AML-193 (cell line): Measurements from ENCODE around the gene EEIG1.

Experiments
- DNase-seq, 2 experiments: peaks; one replicate each; lab custom pipeline; 2025; lab: John Stamatoyannopoulos, UW

EEIG1 gene

DNA sequence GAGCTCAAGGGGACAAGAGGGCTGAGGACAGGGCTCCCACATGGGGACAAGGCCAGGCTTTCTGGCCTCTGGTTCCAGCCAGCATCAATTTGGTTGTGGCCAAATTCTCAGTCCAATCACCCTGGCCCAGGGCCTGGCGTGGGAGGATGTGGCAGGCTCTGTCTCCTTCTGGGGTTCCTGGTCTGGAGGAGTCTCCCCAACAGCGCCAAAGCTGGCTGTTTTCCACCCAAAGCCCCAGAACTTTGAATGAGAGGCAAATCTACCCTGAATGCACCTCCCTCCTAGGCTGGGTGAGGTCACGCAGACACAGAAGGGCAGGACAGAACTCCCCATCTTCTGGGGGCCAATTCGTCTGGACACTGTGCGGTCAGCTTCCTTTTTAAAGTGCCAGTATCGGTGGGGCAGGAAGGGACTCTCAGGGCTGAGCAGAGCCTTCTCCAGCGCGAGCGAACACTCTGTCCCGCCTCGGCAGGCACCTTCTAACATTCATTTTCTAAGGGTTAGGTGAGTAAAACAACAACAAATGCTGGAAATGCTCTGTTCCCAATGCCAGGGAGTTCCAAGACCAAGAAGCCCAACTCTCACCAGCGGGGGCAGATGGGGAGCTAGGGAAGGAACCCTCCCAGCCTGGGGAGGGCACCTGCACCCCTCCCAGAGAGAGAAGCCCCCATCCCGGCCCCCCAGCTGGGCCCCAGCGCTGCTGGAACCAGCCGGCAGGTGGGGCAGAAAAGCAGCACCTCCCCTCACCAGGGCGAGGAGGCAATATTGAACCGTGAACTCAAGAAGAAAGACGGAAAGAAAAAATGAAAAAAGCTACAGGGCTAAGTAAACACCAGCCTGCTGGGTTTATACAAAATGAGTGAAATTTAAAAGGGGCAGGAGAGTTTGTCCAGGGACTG is 39.5 kb downstream of the EEIG1 start:
- DNase-seq: no peak

DNA sequence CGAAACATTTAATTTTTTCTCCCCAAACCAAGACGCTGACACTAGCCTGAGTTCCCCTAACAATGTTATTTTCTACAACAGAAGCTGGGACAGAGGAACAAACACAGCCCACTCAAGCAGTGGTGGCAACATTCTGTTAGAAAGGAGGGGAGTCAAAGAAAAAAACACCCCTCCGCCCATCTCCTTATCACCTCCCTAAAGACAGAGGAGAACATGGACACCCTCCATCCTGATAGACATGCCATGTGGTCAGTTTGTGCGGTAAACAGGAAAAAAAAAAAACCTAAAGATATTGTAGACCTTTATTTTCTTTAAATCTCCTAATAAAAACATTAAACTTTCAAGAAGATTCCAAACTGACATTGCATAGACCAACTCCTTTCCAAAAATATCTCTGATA is 40.2 kb downstream of the EEIG1 start:
- no peak for DNase-seq

DNA sequence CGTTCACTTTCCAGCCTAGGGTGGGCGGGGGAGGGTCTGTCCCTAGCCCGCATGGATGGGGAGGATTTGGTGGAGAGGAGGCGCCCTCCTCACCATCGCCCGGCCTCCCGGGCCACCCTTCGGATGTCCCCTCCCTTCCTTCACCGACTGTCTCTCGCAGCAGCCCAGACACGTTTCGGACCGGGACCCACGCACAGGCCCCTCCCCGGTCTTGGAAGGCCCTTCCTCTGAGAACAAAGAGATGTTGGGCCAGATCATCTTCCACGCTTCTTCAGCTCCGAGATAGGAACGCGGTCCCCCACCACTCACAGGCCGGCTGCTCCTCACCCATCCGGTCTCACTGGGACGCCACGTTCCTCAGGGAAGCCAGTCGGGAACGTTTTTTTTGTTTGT is 42.5 kb downstream of the EEIG1 start:
- no peak for DNase-seq

DNA sequence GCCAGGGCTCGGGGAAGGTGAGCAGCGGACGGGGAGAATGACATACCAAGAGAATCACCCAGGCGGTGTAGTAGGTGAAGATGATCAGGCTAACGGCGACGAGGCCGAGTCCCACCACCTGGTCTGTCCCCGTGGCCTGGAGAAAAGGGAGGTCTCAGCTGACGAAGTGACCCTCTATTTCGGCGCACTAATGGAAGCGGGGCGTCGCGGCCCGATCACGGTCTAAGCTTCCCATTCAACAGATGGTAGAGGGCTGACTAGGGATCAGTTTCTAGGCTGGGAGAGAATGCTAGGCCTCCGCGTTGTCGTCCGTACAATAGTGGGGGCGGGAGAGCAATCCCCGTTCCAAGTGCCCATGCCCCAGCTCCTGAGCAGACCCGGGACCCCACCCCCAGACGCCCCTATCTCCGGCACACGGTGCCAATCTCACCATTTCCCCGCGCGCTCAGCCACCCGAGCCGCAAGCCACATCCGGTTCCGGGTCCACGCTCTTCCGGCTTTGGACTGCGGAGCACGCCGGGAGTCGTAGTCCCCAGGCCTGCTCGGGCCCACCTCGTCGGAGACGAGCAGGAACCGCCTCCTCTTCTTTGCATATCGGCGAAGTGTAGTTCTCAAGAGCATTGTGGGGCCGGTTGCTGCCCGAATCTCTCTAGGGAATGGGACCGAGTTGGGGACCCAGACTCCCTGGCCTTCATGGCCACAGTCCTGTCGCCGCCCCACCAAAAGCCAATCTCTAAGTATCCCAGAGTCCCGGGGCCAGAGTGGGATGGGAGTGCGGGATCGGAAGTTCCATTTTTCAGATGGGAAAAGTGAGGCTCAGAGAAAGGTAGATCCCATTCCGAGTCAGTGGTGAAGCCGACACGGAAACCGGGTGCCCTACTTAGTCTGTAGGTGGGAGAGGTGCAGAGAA is 43.1 kb downstream of the EEIG1 start, which contains the start of gene DPM2:
TSS of gene DPM2 (minus strand) at position 467 of the 910 bp plus-strand sequence. CDS start at position 433, 34 bp downstream.
- DNase-seq: peak; percentile 64 to 70

DNA sequence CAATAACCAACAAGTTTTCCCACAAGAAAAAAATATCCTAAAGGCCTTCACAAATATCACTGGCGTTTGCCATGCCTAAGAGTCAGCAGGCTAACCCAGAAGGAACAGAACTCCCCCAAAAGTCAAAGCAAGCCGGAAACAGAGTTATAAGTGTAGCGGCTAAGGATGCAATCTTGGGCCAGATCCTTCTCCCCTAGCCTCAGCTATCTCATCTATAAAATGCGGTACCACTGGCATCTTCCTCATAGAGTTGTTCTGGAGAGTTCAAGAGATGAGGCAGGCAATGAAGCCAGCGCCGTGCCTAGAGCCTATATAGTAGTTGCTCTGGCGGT is 43.8 kb downstream of the EEIG1 start:
- DNase-seq: peak in 1 of 2 experiments; percentile 17

DNA sequence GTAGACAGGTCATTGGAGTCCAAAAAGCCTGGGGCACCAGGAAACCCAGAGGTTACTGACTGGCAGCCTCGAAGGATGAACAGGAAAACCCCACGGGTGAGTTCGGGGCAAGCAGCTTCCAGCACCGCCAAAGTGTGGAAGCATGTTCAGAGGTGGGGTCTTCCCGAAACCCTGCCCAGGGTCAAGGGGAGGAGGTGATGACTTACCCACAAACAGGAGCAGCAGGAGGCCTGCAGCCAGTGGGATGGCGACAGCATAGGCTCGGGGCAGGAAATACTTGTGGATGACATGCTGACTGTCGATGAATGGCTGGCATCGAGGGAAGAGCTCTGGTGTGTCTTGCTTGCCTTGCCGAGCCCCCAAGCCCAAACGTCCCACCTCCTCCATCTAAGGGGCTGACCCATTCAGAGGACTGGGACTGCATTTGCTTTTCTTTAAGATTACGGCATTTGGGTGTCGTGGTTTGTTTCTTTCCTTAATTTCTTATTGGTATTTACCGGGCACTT is 44.4 kb downstream of the EEIG1 start:
- DNase-seq: no peak

DNA sequence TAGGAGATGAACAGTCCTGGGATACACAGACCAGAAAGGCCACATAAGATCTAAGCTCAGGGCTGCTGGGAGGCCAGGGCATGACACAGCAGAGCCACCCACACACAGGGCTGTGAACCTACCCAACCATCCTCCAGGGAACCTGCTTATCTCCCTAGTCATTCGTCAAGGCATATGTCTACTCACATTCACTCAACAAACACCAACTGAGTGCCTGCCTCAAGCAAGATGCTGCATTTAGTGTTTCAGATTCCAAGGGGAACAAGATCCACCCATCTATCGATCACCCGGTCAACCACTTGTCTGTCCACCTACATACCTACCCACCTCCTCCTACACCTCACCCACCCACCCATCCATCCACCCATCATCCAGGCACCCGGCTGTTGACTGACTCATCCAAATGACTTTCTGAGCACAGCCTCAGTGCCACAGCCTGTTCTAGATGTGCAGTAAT is 45.0 kb downstream of the EEIG1 start:
- no peak for DNase-seq

DNA sequence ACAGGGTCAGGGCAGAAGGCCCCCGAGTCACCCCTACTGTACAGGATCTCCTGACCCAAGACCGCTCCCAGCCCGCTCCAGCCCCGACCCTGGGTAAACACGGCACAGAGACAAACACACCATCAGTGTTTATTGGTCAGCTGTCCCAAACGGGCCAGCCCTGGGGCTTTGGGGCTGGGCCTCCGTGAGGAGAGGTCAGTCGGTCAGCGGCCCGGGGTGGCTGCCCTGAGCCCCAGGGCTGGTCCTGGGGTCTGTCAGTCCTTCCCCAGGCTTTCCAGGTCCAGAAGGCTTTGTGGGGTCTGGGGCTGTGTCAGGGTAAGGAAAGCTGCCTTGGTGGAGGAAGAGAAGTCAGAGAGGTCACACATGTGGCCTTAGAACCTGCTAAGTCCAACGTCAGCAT is 45.8 kb downstream of the EEIG1 start:
- DNase-seq: no peak

DNA sequence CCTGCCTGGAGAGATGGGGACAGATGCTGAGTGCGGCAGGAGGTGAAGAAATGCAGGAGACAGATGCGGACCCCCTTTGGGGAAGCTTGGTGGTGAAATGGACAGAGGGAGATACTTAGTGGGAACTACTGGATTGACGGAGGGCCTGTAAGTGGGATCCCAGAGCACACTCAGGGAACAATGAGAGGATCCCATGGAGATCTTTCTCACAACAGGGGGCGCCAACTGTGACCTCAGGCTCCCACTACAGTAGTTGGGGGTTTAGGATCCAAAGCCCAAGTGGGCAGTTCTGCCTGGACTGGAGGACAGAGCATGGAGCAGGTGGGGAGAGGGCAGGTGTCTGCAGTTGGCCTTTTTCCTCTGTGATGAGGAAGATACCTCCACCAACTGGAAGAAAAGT is 46.5 kb downstream of the EEIG1 start:
- DNase-seq: no peak

DNA sequence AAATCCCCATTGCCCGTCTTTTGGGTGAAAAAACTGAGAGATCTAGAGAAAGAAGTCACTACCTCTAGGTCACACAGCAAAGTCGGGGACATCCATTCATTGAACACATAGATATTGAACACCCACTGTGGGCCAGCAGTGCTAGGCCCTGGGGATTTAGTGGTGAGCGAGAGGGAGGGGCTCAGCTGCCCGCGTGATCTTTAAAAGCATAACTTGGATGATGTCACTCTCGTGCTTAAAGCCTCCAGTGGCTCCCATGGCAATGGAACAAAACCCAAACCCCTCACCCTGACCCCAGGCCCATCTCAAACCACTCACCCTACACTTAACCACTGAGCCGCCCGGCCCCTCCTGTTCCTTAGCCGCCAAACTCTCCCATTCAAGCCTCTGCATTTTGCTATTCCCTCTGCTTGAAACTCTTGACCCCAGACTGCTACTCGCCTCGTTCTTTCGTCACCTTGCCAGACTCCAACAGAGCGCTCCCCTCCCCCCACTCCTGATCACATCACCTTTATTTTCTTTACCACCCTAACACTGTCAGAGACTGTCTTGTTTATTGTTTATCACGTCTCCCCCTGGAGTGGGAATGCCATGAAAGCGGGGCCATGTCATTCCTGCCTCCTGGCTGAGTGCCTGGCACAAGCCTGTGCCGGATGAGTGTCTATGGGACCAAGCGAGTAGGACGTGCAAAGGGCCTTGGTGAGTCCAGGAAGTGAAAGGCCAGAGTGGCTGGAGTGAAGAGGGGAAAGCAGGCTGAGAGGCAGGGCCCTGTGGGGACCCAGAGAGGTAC is 49.5 kb downstream of the EEIG1 start:
- DNase-seq: no peak
